HUDEP-2 (cell line): Measurements from ENCODE around the gene TANGO2.

ENCODE experiments used
- DNase-seq, 76 experiments: peaks; one replicate each; lab custom pipeline; 2025; ENCODE audit not compliant: unreplicated experiment in 76 of 76; lab: John Stamatoyannopoulos, UW

The TANGO2 gene

DNA sequence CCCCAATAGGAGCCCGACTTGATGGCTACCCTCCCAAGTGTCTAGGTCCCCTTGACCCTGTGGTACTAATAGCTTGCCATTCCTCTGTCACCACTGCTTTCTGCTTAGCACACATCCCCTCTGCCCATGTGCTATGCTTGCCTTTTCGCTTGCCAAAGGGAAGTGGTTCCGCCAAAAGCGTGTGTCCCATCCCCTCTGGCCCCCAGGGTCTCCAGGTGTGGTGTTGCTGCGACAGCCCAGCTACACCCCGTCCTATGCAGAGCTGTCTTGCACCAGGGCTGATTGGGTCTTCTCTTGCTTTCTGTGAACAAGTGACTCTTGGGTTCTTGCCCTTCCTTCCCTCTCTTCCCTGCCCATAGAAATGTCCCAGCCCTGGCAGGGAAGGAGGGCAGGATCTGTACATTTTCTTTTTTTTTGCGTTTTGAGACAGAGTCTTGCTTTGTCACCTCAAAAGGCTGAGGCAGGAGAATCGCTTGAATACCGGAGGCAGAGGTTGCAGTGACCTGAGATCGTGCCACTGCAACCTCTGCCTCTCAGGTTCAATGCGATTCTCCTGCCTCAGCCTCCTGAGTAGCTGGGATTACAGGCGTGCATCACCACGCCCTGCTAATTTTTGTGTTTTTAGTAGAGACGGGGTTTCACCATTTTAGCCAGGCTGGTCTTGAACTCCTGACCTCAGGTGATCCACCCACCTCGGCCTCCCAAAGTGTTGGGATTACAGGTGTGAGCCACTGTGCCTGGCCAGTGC is 3.9 kb downstream of the TANGO2 start:
- DNase-seq = peak in 17 of 76 experiments; percentile 7 to 64 (median 49)

DNA sequence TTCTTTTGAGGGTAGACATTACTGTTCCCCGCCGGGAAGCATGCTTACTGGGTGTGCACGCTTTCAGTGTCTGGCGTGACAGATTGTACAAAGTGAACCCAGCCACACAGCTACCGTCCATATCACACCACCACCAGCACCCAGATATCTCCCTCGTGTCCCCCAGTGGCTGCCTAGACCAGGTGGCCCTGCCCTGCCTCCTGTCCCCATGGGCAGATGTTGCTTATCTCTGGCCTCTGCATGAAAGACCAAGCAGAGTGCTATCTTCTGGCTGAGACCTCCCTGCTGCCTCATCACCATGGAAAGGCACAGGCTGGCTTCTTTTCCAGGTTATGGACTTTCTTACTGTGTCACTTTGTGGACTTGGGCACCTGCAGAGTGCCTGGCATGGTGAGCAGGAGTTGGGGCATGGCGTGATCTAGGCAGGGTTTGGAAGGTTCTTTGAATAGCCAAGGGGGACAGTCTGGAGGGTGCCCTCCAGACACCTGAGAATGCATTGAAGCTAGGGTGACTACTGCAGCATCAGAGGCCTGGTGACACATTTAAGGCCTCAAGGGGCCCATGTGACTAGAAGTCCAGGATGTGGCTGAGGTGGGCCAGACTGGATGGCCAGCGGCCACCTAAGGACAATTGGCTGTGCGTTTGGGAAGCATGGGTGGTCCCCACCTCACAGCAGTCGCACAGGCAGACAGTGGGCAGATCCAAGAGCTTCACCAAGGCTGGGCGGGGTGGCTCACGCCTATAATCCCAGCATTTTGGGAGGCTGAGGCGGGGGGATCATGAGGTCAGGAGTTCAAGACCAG is 4.7 kb downstream of the TANGO2 start:
- DNase-seq = peak in 74 of 76 experiments; percentile 68 to 98 (median 92)

DNA sequence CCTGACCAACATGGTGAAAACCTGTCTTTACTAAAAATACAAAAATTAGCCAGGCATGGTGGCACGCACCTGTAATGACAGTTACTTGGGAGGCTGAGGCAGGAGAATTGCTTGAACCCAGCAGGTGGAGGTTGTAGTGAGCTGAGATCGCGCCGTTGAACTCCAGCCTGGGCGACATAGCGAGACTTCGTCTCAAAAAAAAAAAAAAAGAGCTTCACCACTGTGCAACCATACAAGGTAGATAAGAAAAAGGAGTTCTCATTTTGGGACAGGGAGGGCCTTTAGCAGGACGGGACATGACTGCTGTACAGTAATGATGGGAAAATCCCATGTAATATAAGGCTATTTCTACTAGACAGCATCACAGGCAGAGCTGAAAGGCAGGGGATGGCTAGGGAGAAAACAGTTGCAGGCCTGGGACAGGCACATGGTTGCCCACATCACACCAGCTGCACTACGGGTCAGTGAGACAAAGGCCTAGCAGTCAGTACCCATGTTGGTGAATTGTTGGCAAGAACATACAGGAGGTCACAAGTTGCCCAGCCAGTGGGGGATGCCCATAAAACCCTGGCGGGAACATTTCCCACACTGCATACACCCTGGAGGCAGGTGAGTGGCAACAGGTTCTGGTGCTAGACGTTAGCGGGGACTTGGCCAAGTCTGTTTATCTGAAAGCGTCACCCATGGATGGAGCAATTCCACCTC is 5.4 kb downstream of the TANGO2 start:
- DNase-seq = no peak

DNA sequence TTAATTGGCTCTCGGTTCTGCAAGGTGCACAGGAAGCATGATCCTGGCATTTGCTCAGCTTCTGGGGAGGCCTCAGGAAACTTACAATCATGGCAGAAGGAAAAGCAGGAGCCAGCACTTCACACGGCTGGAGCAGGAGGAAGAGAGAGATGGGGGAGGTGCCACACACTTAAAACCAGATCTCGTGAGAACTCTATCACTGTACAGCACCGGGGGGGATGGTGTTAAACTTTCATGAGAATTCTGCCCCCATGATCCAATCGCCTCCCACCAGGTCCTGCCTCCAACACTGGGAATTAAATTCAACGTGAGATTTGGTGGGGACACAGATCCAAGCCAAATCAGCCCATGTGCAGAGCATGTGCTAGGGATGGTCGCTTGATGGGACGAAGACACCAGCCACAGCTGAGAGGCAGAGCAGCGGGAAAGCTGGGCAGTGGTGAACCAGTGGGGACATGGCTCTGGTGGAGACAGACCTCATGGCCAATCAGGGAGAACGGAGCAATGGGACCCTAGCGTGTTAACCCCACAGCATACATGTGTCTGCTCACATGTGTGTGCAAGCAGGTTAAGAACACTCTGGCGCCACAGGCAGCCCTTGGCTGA is 6.2 kb downstream of the TANGO2 start:
- peak in 7 of 76 experiments; percentile 5 to 25 (median 14) for DNase-seq

DNA sequence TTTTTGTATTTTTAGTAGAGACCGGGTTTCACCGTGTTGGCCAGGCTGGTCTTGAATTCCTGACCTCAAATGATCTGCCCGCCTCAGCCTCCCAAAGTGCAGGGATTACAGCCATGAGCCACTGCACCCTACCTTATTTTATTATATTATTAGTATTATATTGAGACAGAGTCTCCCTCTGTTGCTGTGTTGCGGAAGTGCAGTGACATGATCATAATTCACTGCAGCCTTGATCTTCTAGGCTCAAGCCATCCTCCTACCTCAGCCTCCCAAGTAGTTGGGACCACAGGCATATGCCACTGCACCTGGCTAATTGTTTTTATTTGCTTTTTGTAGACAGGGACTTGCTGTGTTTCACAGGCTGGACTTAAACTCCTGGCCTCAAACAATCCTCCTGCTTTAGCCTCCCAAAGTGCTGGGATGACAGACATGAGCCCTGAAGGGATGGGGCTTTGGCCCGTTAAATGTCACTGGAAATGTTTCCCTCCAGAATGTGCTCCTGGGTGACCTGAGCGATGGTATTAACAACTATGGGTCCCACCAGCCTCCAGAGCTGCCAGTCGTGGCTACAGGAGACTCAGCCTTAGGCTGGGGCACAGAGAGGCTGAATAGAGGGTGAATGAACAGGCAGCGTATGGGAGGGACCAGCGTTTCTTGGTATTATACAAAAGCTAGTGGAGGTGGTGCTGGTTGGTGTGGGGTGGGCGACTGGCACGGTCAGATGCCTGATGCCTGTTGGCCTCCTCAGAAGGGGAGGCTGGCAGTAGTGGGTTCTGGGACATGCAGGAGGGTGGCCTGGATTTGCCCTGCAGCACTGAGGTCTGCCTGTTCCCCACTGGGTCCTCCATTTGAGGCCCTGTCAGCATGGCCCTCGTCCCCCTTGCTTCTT is 7.3 kb downstream of the TANGO2 start:
- peak in 18 of 76 experiments; percentile 0 to 48 (median 25) for DNase-seq

DNA sequence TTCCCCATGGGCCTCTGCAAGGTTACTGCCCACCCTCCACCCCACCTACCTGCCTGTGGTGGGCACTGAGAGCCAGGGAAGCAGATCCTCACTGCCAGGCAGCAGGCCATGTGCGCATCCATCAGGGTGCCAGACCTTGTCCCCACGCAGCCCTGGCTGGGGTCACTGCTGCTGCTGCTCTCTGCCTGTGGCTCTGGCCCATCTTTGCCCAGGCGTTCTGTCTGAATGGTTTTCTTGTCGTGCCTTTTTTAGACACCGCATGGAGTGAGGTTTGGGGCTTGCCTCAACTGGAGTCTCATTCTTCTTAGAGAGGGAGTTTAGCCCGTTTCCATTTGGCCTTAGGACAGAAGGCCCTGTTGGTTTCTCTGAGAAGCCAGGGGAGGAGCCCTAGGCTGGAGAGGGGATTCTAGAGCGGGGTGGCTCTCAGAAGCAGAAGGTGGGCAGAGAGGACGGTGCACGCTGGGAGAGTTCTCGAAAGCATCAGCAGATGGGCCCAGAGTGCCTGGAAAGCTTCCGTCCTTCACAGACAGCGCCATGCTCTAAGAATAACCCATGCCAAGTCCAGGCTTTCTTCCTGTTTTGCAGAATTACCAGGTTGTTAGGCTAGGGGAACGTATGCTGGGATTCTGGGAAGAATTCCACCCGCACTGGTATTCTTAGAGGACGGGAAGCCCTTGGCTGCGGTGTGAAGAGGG is 8.1 kb downstream of the TANGO2 start:
- no peak for DNase-seq

DNA sequence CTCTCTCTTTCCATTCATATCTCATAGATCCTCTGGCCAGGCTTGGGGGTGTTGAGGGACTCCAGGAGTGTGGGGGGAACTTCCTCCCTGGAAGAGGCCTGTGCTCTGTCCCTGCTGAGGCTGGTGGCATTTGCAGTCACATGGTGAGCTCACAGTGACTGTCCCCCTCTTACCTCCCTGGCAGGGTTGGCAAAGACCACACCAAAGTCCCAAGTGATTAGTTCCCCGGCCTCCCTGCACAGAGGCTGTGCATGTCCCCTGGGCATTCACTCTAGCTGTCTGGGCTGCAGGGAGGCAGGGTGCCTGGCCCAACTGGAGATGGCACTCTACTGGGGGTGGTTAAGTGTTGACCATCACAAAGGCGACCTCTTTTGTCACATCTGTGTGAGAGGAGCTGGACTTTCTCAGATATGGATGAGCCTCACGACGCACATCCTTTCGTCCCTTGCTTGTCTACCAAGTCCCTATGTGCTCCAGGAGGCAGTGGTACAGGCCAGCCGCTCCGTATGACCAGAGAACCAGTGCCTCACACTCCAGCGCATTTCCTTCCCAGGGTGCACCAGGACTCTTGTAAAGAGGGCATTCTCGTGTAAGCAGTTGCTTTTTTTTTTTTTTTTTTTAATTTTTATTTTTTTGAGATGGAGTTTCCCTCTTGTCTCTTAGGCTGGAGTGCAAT is 8.8 kb downstream of the TANGO2 start:
- DNase-seq = no peak

GRCh38 chr22:20031732-20032406 is 11.0 kb downstream of the TANGO2 start:
- no peak for DNase-seq

GRCh38 chr22:20032407-20032991 is 11.6 kb downstream of the TANGO2 start:
- no peak for DNase-seq

DNA sequence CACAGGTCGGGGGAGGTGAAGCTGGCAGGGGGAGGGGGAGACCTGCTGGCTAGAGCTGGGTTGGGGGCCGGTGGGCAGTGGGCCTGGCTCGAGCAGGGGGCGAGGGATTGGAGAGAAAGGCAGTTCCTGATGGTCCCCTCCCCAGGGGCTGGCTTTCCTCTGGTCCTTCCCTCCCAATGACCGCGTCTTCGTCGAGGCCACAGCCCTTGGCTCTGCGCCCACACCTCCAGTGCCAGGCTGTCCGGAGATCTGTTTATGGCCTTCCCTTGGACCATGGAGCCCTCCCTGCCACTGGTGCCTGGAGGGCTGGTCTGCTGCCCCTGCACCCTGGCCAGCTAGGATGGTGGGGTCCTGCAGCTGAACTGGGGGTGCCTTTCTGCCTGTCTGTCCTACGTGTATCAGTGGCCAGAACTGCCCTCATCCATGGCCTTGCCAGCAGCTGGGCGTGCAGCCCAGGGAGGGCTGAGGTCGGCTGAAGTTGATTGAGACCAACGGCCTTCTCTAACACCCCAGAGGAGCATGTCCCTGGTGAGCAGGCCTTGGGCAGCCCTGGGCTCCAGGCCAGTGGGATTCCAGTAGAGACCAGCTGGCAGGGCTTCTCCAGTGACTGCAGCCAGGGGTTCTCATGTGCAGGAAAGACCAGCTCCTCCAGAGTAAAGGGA is 12.3 kb downstream of the TANGO2 start:
- DNase-seq = peak in 2 of 76 experiments; percentile 16 to 27

- DNase-seq = no peak
Observed at GRCh38 chr22:20034143-20034542, 13.2 kb downstream of the TANGO2 start.

GRCh38 chr22:20035375-20036083 is 14.6 kb downstream of the TANGO2 start:
- peak in 2 of 76 experiments; percentile 12 to 54 for DNase-seq

GRCh38 chr22:20036084-20036482 is 15.2 kb downstream of the TANGO2 start:
- DNase-seq = no peak

DNA sequence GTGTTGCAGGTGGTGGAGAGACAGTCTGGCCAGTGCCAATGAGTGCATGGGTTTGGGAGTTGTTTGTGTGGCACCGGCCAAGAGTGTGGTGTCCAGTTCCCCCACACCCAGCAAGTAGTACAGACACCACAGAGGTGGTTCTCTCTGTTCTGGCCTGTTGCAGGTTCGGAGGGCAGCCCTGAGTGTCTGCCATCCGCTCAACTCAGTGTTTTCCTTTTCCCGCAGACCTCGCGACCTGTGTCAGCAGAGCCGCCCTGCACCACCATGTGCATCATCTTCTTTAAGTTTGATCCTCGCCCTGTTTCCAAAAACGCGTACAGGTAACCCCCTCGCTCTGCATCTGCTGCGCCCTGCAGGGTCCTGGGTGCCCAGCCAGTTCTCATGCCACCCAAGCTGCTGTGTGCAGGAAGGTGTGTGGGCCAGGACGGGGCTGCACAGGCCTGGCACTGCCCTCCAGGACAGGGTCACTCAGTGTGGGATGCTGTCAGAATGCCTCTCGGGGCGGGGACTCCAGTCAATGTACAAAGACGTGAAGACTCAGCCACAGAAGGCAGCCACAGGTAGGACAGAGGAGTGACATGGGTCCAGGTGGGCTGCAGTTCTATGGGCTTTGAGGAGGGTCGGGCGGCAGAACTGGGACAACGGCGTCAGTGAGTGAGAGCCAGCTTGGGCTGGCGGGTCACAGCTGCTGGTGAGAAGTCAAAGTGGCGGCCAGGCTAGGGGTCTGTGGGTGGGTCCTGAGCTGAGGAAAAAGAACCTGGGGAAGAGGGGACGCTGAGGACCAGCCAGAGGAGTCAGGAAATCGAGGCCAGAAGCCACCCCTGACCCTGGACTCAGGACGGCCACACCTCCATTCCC is 15.9 kb downstream of the TANGO2 start:
- DNase-seq = no peak

- no peak for DNase-seq
Observed at GRCh38 chr22:20037419-20037818, 16.5 kb downstream of the TANGO2 start.

DNA sequence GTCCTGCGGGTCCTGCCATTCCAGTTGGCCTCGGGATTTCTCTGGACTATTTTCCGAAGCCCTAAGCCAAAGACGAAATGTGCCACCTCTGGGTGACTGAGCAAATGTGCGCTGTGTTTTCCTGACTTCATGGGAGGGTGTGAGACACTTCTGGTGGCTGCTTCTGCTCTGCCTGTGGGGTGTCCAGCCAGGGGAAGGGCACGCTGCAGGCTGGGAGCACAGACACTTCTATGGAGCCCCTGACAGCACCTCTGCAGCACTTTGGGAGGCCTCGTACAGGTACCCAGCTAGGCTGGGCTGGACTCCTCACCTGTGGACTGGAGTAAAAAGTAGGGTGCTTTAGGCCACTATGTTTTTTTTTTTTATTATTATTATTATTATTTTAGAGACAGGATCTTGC is 17.7 kb downstream of the TANGO2 start:
- DNase-seq = no peak
